NOMO-1 treated with DMSO at 0.1 percent for 48 hours (cell line): Measurements from ENCODE around the gene NR6A1.

Experiments
- DNase-seq: peaks from one replicate; lab custom pipeline; 2025; ENCODE audit not compliant: unreplicated experiment; lab: John Stamatoyannopoulos, UW

NR6A1 gene

DNA sequence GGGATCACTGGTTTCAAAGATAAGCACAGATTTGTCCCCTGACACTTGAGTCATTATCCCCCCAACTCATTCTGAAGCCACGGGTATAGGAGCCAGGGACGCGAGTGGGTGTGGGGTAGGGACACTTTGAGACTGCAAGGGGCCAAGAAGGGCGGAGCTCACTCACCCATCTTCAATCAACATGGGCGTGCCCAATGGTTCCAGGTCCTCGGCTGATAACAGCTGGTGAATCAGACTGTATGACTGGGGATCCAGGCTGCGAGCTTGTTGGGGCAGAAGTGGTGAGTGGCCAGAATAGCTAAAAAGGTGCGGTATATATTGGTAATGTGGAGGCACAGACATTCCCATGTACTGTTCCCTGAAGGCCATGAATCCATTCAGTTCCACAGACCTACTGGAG is 233.2 kb downstream of the NR6A1 start:
- DNase-seq: no peak

GRCh38 chr9:124535846-124536245 is 235.3 kb downstream of the NR6A1 start:
- no peak for DNase-seq

- no peak for DNase-seq
These were observed 238.2 kb downstream of the NR6A1 start for GRCh38 chr9:124532897-124533296.

- no peak for DNase-seq
These were observed 240.0 kb downstream of the NR6A1 start for GRCh38 chr9:124531115-124531514.

GRCh38 chr9:124530246-124530645 is 240.9 kb downstream of the NR6A1 start:
- no peak for DNase-seq

- DNase-seq: no peak
These were observed 243.3 kb downstream of the NR6A1 start for GRCh38 chr9:124527781-124528180.

DNA sequence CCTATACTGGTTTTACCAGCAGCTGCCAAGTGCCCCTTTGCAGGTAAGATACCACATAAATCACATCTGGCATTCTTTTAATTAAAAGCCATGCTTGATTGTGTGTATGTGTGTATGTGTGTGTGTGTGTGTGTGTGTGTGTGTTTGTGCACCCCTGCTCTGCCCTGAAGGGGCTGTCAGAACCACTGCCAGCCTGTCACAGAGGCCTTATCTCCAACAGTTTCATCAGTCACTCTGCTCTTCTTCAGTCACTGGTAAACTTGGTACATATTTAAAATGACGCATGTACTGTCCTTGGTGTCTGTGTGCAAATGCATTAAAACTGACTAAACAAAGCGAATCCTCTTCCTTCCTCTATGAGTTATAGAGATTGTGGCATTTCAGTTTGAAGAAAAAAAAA is 244.9 kb downstream of the NR6A1 start:
- no peak for DNase-seq

DNA sequence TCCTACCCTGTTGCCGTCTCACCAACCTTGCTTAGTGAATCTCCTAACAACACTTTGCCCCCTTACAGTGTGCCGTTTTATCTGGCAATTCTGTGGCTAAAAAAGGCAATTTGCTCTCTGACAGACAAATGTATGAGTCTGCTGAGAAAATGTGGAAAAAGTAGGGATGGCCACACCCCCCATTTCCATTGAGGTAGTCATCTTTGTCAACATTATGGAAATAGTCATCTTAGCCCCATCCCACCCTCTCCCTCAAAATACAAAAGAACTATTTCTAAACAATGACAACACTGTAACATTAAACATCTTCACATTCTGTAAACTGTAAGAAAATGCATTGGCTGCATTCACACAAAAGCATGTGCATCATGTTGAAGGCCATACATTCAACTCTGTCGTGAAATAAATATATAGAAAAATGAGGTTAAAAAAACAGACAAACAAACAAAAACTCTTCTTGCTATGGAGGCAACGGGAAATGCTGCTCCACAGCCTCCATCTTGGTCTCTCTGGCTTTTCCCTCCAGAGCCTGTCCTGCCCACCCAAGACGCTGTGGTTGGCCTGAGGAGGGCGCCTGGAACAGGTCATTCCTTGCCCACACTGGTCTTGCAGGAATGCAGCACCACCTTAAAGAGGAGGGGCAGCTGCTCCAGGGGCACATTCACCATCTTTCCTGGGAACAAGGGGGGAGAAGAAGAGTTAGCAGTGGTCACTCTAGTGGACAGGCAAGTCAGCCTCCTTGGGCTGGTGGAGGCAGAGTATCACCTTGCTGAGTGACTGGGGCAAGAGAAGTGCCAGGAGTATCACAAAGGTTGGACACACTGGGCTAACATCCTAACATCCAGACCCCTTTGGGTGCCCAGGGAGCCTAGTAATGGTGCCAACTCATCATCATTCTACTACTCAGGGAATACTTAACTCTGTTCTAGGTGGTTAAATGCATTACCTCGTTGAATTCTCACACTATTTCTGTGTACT is 248.7 kb downstream of the NR6A1 start:
- no peak for DNase-seq

DNA sequence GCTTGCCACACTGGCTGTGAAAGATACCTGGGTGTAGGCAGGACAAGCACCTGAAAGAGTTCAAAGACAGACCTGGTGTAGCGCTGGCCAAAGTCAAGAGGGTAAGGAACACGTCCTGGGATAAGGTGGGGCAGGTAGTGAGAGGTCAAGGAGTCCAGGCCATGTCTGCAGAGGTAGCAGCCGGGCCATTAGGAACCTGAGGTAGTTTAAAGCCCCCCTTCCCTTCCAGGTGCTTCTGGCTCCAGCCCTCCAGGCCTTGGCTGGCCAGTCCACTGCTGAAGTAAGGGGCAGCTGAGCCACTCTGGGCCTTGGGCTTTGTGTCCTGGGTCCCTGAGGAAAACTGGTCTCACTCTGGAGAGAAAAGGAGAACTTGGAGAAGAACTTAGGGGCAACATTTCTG is 250.0 kb downstream of the NR6A1 start:
- no peak for DNase-seq

DNA sequence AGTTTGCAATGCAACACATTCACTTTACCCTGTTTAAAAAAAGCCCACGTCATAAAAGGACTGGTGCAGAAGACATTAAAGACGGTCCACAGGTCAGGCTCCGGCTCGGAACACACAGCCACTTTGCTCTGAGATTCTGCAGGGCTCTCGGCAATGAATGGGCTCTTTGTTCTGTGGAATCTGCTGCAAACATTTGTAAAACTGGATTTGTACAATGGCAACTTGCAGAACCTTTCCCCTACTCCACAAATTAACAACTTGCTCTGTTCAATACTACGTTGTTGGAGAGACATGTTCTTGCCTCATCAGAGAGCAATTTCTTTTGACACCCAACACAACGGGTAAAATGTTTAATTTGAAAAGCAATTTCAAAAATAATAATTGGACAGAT is 250.9 kb downstream of the NR6A1 start:
- no peak for DNase-seq

DNA sequence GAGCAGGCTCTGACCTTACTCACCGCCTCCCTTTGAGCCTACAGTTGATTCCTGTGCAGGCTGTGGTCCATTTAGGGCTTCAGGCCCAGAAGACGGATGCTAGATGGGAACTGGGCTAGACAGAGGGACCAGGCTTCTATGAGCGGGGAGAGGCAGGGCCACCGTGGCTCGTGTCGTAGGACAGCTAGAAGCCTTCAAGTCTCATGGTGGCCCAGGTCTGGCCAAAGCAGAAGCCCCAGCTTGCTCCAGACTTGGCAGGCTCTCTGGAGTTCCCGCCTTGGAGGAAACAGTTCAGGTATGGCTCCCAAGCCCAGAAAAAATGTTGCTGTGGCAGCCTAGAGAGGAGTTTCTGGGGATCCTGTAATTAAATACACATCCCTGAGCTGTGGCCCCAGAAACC is 253.0 kb downstream of the NR6A1 start:
- no peak for DNase-seq

DNA sequence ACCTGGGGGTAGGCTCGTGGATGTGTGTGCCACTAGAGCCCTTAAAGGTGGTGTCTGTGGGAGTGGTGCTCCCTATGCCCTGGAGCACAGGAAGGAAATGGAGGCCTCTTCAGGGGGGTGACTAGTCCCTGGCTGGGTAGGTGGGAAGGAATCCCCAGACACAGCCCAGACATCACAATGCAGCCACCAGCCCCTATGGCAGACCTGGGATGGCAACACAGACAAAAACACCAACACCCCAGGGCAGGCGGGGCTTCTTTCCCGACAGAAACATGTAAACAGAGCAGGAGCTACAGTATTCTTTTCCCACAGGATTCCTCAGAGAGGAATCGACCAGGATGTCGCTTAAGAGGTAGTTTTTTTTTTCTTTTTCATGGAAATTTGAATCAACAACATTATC is 253.5 kb downstream of the NR6A1 start:
- DNase-seq: no peak

GRCh38 chr9:124514874-124515273 is 256.2 kb downstream of the NR6A1 start:
- DNase-seq: no peak

DNA sequence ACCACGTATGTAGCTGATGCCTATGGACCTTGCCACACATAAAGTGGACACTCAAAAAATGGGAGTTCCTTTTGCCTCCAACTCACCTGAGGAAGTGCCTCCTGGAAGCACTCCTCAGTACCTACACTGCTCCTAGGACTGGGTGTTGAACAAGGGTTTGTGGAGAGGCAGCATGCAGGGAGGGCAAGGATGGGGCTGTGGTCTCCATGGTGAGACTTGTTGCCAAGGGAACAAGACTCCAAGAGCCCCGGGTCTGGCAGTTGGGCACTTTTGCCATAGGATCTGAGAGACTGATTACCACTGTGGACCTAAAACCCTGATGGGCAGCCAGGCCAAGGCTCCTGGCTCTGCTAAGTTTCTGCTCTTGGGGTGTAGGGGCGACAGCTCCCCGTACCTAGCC is 257.0 kb downstream of the NR6A1 start:
- DNase-seq: no peak

DNA sequence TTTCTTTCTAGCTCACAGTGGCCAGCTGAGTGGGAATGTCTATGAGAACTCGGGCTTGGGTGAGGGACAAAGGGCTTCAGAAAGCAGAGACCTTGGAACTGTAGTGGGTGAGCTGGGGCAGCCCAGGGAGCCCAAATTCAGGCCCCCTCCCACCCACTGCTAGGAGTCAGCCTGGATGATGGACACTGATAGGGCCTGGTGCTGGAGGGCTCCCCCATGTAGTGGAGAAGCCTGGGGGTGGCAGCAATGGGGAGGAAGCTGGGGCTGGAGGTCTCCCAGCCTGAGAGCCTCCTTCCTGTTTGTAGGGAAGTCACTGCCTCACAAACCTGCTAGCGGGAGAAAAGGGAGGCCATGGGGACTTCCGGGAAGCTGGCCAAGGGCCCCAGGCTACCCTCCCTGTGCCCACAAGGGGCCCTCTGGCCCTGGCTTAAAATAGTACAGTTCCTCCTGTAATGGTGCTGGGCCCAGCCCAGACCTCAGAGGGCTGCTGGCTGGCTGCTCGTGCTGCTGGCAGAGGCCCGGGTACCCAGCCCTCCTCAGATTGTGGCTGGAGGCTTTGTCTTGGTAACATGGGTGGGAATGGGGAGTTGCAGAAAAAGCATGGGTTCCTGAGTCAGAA is 257.6 kb downstream of the NR6A1 start:
- DNase-seq: peak; percentile 44

GRCh38 chr9:124512806-124513204 is 258.3 kb downstream of the NR6A1 start:
- no peak for DNase-seq

DNA sequence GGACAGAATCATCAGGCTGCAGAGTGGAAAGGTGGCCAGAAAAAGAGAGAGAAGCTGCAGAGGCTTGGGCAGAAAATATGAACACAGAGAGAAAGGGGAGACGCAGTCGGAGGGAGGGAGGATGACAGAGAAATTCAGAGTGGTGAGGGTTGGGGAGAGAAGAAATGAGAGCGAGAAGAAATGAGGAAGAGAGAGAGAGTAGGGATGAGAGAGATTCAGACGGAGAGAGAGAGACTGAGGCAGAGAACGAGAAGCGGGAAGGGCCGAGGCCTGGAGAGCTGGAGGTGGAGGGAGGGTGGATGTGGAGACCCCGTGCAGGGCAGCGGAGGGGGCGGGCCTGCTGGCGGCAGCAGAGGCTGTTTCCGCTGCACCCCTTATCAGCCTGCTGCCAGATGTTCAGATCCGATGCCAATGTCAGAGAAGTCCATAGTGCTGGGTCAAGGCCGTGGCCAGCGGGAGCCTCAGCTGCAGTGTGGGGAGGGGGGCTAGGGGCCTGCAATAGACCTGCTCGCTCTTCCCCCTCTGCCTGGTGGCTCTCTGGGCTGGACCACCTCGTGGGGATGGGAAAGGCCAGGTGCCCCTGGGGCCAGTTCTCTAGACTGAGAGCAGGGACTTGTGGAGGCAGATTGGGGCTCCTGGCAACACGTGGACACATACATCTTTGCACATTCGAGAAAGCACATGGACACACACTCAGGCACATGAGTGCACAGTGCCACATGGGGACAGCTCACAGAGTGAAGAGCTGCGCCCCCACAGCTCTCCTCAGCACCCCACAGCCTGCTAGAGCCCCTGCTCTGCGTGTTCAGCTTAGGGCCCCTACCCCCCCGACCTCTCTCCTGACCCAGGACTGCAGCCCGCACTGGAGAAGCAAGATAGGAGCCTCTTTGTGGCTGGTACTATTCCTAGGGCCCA is 259.0 kb downstream of the NR6A1 start:
- no peak for DNase-seq

DNA sequence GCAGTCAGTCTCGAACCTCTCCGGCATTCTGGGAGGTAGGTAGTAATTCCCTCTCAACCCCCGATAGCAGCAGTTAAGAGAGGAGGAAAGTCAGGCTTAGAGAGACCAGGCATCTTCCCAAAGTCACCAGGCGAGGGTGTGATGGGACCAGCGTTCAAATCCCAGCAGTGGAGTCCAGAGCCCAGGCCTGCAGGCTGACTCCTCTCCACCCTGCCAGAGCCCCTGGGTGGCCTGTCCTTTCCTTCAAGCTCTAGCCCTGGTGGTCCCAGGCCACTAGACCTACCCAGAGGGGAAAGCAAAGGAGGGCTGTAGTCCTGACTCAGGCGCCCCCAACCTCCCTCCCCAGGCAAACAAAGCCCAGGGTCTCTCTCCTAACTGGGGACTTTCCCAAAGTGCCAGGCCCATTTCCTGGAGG is 259.7 kb downstream of the NR6A1 start:
- DNase-seq: no peak

GRCh38 chr9:124510650-124511425 is 260.3 kb downstream of the NR6A1 start:
- DNase-seq: no peak

GRCh38 chr9:124507880-124508423 is 263.2 kb downstream of the NR6A1 start:
- DNase-seq: no peak
